Esophagus muscularis mucosa (tissue), 3 donors: ENCODE results near the gene LY6G5C.

ENCODE experiments used
- CTCF ChIP-seq, 3 experiments: fragments of 200-600 bp in 2 of 3; fragments of 450-650 bp in 1 of 3; sonication (generic) in 2 of 3; IDR thresholded peaks; one replicate each; pipeline ENCODE4 v1.5.1; 2017 to 2019; ENCODE audit warnings: antibody characterized with exemption in 3 of 3, mild to moderate bottlenecking in 2 of 3, moderate library complexity in 1 of 3
- POLR2A ChIP-seq: fragments of 450-650 bp; IDR thresholded peaks from one replicate; pipeline ENCODE4 v1.6.1; 2017; ENCODE audit warnings: antibody characterized with exemption, moderate library complexity, mild to moderate bottlenecking, low read depth

DNA sequence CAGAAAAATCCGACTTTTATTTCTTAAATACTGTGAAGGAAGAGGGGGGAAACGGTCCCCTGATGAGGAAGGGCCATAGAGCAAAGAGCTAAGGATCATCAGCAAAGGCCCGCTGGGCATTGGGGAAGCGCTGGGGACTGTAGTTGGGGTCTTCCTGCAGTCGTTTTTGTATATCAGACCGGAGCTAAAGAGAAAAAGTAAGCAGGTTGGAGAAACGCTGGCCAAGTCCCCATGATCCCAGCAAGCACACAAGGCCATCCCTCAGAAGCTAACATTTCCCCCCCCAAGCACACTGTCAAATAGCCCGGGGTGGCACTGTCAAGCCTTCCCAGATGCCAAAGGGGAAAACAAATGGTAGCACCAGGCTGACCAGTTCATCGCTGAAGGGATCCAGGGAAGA lies 41.8 kb downstream of the LY6G5C start:
- no peak for TF ChIP-seq CTCF (IDR thresholded peaks at IDR 0.05)
- TF ChIP-seq POLR2A = no peak
